ENCODE data around the gene CYB561D2. TPM values are rescaled to one million over a fixed set of nuclear protein-coding genes. Genes with fewer than 3 reads are reported as not detected.
A peak's percentile ranks its signal among the peaks of the same experiment; 100 is the strongest.

Gene CYB561D2
- total RNA-seq, 1 donor = 15.8 TPM

DNA sequence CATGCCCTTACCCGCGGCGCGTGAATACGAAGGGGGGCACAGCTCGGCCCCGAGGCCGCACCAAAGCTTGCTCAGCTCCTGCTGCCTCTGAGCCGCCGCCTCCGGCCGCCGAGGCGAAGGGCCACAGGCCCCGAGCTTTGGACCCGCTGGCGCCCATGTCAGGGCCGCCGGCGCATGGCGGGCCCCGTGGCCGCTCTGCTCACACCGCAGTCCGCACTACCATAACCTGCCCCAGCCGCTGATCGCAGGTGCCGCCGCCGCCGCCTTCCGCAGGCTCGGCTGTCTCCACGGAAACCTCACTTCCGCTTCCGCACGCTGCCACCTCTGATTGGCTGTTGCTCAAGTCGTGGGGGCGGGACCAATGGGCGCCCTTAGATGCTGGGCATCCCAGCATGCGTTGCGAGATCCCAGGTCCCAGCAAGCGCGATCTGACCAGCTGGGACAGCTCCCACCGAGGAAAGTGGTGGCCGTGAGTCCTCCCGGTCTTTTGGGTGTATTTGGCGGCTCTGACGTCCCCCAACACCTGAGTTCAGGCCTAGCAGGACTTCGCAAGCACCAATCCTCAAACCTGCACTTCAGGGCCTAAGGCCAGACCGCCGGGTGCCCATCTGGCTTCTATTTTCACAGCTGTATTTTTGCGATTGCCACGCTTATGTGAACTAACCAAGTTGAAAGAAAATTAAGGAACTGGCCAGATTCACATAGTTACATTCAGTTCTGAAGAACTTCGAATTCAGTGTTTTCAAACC, 22.5 kb upstream of the CYB561D2 start, which contains the start of gene TUSC2:
Gene TUSC2 (minus strand): TSS at position 281 of the 749 bp plus-strand sequence. CDS start 124 bp downstream, at position 157.
- DNase-seq (ENCODE audit: low read depth) = peak; percentile 95
- peak within 1 kb of the TSS; percentile 88 for H3K4me3 ChIP-seq (ENCODE audit: low read depth, low read length)
- TF ChIP-seq CTCF (IDR thresholded peaks at IDR 0.05; ENCODE audit: insufficient read depth, low read length) = no peak

GRCh38 chr3:50330330-50330729, 20.3 kb upstream of the CYB561D2 start:
- DNase-seq (ENCODE audit: low read depth) = no peak
- no peak for TF ChIP-seq CTCF (IDR thresholded peaks at IDR 0.05; ENCODE audit: insufficient read depth, low read length)
- H3K4me3 ChIP-seq (ENCODE audit: low read depth, low read length) = no peak overlapping the region

DNA sequence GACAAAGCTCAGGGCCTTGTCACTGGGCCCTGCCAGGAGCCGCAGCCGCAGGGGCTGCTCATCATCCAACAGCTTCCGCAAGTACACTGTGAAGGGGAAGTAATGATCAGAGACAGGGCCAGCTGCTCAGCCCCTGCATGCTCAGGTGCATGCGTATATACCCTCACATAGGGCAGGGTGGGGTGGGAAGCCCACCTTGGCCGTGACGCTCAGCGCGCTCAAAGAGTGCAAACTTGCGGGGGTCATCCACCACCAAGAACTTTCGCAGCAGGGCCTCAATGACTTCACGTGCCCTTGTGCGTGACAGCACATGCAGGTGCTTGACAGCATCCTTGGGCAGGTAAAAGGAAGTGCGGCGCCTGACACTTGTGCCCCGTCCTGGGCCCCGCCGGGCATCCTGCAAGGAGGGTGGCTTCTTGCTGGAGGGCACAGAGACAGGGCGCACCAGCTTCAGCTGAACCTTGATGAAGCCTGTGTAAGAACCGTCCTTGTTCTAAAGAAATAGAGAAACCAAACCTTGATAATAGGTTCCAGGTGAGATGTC, 19.2 kb upstream of the CYB561D2 start:
- no peak overlapping the region for H3K4me3 ChIP-seq (ENCODE audit: low read depth, low read length)
- TF ChIP-seq CTCF (IDR thresholded peaks at IDR 0.05; ENCODE audit: insufficient read depth, low read length) = no peak
- no peak for DNase-seq (ENCODE audit: low read depth)

GRCh38 chr3:50333744-50334328, 16.8 kb upstream of the CYB561D2 start:
- H3K4me3 ChIP-seq (ENCODE audit: low read depth, low read length) = peak overlapping the region; percentile 28
- TF ChIP-seq CTCF (IDR thresholded peaks at IDR 0.05; ENCODE audit: insufficient read depth, low read length) = no peak
- peak; percentile 94 for DNase-seq (ENCODE audit: low read depth)

- TF ChIP-seq CTCF (IDR thresholded peaks at IDR 0.05; ENCODE audit: insufficient read depth, low read length) = no peak
- DNase-seq (ENCODE audit: low read depth) = peak; percentile 57
- H3K4me3 ChIP-seq (ENCODE audit: low read depth, low read length) = peak overlapping the region; percentile 28
Measured at GRCh38 chr3:50334339-50335075, 16.2 kb upstream of the CYB561D2 start.

DNA sequence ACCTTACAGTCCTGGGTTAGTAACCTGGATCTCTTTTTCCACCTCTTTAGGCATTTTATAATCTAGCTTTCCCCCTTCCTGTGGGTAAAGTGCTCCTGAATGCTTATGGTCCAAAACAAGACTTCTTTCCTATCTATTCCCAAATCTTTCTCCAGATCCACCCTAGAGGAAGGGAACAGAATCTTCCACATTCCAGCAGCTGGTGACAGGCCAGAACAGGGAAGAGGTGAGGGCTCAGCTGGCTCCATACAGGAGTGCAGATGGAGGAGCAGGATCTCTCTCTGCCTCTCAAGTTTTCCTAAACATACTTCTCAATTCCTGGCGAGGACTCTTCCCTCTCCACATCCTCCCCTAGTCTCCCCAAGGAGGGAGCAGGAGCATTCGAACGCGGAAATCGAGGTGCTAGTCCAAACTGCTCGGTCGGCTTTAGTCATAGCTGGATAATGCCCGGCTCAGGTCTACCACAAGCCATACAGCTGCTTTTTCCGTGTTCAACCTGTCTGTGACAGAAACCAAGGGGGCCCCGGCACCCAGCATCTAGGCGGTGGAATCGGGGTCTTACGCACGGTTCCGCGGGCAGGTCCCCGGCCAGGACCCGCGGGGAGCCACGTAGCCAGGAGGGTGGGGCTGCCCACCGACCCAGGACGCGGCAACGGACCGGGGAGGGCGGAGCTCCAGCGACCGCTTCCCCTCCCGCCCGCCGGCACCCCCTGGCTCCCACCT, 14.0 kb upstream of the CYB561D2 start:
- peak; percentile 13 for TF ChIP-seq CTCF (IDR thresholded peaks at IDR 0.05; ENCODE audit: insufficient read depth, low read length)
- DNase-seq (ENCODE audit: low read depth) = peak; percentile 45

More for the DNA sequence above, 14.0 kb upstream of the CYB561D2 start:
- H3K4me3 ChIP-seq (ENCODE audit: low read depth, low read length) = peak overlapping the region; percentile 75

All from fibroblast of the aortic adventitia (primary cell).